Cardiac muscle cell (in vitro differentiated cells and primary cell): Measurements from ENCODE around the gene GLA. TPM values are rescaled to one million over a fixed set of nuclear protein-coding genes. Genes with fewer than 3 reads are reported as not detected.

Source experiments
- DNase-seq, 2 donors: peaks; one replicate each; pipeline versions ENCODE4 v3.0.0 to v3.0.0-alpha.2; 2010 to 2017; ENCODE audit warnings: low read depth in 1 of 2, low spot score in 1 of 2
- H3K27ac ChIP-seq: fragments of 200-600 bp; sonication (generic); 2 replicates; pipeline ENCODE4 v1.5.1; 2016
- H3K27me3 ChIP-seq: fragments of 200-600 bp; sonication (generic); 2 replicates; pipeline ENCODE4 v1.6.0; 2016; ENCODE audit warnings: control low read depth
- H3K36me3 ChIP-seq: fragments of 200-600 bp; sonication (generic); 2 replicates; pipeline ENCODE4 v1.5.1; 2016; ENCODE audit warnings: control low read depth
- H3K4me1 ChIP-seq: fragments of 200-600 bp; sonication (generic); 2 replicates; pipeline ENCODE4 v1.8.1; 2017; ENCODE audit warnings: low read depth, mild to moderate bottlenecking, mixed run types
- H3K4me3 ChIP-seq: fragments of 200-600 bp; sonication (generic); 2 replicates; pipeline ENCODE4 v1.5.1; 2016; ENCODE audit warnings: mild to moderate bottlenecking
- H3K9me3 ChIP-seq: fragments of 200-600 bp; sonication (generic); 2 replicates; pipeline ENCODE4 v1.5.1; 2017; ENCODE audit warnings: low read depth, mild to moderate bottlenecking, control low read depth
- polyA plus RNA-seq: library from polyadenylated mRNA; unstranded; fragments of >200 nt; fragmentation: Nextera tagmentation; extraction: Ambion mirVana; gene quantifications from 2 replicates; pipeline ENCODE4 v1.2.1, GENCODE V29; 2016
- total RNA-seq: library from RNA; depleted of rRNA; stranded (reverse); fragments of >200 nt; gene quantifications from 2 replicates; pipeline ENCODE4 v1.2.3, GENCODE V29; 2016
- TF ChIP-seq, protein P1 (sequence below): IDR thresholded peaks from 2 replicates; pipeline ENCODE4 v1.5.1; 2012; ENCODE audit warnings: low read depth, mild to moderate bottlenecking, low read length

Gene GLA
- total and polyA plus RNA-seq, 2 experiments from 2014 or later: 12.0 to 20.9 TPM

- H3K4me3 ChIP-seq: no peak overlapping the region
- H3K27me3 ChIP-seq: no peaks in the 10 kb centered on the region
- H3K36me3 ChIP-seq: no peaks in the 10 kb centered on the region
- H3K9me3 ChIP-seq: no peaks in the 10 kb centered on the region
- H3K4me1 ChIP-seq: no peaks in the 10 kb centered on the region
- TF ChIP-seq, protein P1, sequence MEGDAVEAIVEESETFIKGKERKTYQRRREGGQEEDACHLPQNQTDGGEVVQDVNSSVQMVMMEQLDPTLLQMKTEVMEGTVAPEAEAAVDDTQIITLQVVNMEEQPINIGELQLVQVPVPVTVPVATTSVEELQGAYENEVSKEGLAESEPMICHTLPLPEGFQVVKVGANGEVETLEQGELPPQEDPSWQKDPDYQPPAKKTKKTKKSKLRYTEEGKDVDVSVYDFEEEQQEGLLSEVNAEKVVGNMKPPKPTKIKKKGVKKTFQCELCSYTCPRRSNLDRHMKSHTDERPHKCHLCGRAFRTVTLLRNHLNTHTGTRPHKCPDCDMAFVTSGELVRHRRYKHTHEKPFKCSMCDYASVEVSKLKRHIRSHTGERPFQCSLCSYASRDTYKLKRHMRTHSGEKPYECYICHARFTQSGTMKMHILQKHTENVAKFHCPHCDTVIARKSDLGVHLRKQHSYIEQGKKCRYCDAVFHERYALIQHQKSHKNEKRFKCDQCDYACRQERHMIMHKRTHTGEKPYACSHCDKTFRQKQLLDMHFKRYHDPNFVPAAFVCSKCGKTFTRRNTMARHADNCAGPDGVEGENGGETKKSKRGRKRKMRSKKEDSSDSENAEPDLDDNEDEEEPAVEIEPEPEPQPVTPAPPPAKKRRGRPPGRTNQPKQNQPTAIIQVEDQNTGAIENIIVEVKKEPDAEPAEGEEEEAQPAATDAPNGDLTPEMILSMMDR: no peak
- DNase-seq: peak in 1 of 2 donors; percentile 59
- no peak overlapping the region for H3K27ac ChIP-seq
Observed at GRCh38 chrX:101442085-101442484, 34.4 kb upstream of the GLA start.

DNA sequence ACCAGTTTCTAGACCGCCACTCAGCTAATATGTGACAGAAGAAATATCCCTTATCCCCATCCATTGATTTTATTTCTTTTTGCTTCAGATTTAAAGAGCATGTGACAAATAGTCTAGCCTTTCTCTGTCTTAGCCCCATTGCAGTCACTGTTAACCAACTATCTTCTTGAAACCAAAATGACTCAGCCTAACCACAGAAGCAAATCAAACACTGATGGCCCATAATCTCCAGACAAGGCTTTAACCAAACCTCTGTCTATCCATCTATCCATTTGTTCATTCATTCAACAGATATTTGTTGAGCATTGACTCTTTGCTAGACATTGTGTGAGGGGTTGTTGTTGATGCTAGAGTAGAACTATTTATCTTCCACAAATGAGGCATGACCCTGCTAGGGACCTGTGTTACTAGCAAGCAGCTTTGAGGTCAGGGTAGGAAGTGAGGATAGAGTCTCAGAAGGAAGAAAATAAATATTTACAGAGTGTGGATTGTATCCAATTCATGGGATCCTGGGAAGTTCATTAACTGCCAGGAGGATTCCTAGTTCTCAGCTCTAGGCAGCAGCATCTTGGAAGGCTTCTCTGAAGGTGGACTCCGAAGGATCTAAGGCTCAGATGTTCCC, 22.8 kb upstream of the GLA start:
- Histone ChIP-seq H3K27ac (no peak overlapping the region), H3K36me3 (no peaks in the 10 kb centered on the region), H3K4me1 (no peaks in the 10 kb centered on the region), H3K9me3 (no peaks in the 10 kb centered on the region), H3K27me3 (no peaks in the 10 kb centered on the region), H3K4me3 (no peak overlapping the region)
- DNase-seq: no peak
- TF ChIP-seq, protein P1: no peak

DNA sequence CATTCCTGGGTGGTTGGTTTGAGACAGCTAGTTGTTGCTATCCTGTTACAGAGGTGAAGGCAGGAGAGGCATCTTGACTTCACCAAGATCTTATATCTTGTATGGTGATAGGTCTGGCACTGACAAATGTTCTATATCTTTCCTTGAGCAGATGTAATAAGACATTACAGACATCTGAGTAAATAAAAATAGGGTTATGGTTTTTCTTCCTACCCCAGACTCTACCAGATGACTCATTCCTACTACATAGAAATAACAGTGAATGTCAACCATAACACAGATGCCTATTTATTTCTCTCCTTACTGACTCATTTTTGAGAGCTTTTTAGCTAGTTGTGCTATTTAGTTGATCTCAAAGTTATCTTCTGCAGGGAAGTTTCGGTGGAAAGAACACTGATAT, 22.2 kb upstream of the GLA start:
- H3K27ac ChIP-seq: no peak overlapping the region
- TF ChIP-seq, protein P1: no peak
- no peak for DNase-seq

GRCh38 chrX:101427954-101428353, 20.2 kb upstream of the GLA start:
- Histone ChIP-seq H3K36me3 (no peaks in the 10 kb centered on the region), H3K27ac (no peak overlapping the region), H3K4me1 (no peaks in the 10 kb centered on the region), H3K9me3 (no peaks in the 10 kb centered on the region), H3K27me3 (no peaks in the 10 kb centered on the region), H3K4me3 (no peak overlapping the region)
- DNase-seq: no peak
- TF ChIP-seq, protein P1: no peak

More for the DNA sequence above, 22.2 kb upstream of the GLA start:
- Histone ChIP-seq H3K4me1 (no peaks in the 10 kb centered on the region), H3K27me3 (no peaks in the 10 kb centered on the region), H3K9me3 (no peaks in the 10 kb centered on the region), H3K36me3 (no peaks in the 10 kb centered on the region), H3K4me3 (no peak overlapping the region)

GRCh38 chrX:101419489-101419888, 11.8 kb upstream of the GLA start:
- no peak overlapping the region for H3K27ac ChIP-seq
- DNase-seq: no peak
- H3K9me3 ChIP-seq: no peaks in the 10 kb centered on the region
- TF ChIP-seq, protein P1: no peak
- no peaks in the 10 kb centered on the region for H3K27me3 ChIP-seq
- no peaks in the 10 kb centered on the region for H3K36me3 ChIP-seq
- H3K4me1 ChIP-seq: peaks cover 5% of the 10 kb centered on the region
- H3K4me3 ChIP-seq: no peak overlapping the region
